Bronchial epithelial cell (primary cell): Measurements from ENCODE around the gene PTBP1. TPM values are rescaled to one million over a fixed set of nuclear protein-coding genes. Genes with fewer than 3 reads are reported as not detected.

ENCODE experiments used
- DNase-seq: peaks from one replicate; pipeline ENCODE4 v3.0.0-alpha.2; 2010; ENCODE audit warnings: low read depth
- FAIRE-seq: peaks from 2 replicates; lab custom pipeline; 2011; peaks lifted over from hg19 to GRCh38; lab: Jason Lieb, UNC
- H3K27me3 ChIP-seq: 2 replicates; pipeline ENCODE4 v1.5.1; 2011; ENCODE audit warnings: low read length; ENCODE audit not compliant: control insufficient read depth, insufficient read depth
- H3K36me3 ChIP-seq: 2 replicates; pipeline ENCODE4 v1.5.1; 2011; ENCODE audit warnings: low read length; ENCODE audit not compliant: control insufficient read depth, insufficient read depth
- H3K4me3 ChIP-seq: 2 replicates; pipeline ENCODE4 v1.5.1; 2011; ENCODE audit warnings: mild to moderate bottlenecking, low read depth, low read length, control low read depth
- total RNA-seq: library from RNA; depleted of rRNA; stranded (reverse); fragments of >200 nt; gene quantifications from 2 replicates; pipeline ENCODE4 v1.2.1, GENCODE V29; 2014
- TF ChIP-seq, protein P1 (sequence below): IDR thresholded peaks from 2 replicates; pipeline ENCODE4 v1.5.1; 2011; ENCODE audit warnings: mild to moderate bottlenecking, moderate library complexity, low read length, control low read depth, inconsistent platforms; ENCODE audit not compliant: insufficient read depth, severe bottlenecking

The PTBP1 gene
- total RNA-seq, 1 donor from 2014 or later: 99.0 TPM

DNA sequence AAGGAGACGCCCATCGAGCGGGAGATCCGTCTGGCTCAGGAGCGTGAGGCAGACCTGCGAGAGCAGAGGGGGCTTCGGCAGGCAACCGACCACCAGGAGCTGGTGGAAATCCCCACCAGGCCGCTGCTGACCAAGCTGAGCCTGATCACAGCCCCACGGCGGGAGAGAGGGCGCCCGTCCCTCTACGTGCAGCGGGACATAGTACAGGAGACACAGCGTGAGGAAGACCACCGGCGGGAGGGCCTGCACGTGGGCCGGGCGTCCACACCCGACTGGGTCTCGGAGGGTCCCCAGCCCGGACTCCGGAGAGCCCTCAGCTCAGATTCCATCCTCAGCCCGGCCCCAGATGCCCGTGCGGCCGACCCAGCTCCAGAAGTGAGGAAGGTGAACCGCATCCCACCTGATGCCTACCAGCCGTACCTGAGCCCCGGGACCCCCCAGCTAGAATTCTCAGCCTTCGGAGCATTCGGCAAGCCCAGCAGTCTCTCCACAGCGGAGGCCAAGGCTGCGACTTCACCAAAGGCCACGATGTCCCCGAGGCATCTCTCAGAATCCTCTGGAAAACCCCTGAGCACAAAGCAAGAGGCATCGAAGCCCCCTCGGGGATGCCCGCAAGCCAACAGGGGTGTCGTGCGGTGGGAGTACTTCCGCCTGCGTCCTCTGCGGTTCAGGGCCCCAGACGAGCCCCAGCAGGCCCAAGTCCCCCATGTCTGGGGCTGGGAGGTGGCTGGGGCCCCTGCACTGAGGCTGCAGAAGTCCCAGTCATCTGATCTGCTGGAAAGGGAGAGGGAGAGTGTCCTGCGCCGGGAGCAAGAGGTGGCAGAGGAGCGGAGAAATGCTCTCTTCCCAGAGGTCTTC is 39.2 kb upstream of the PTBP1 start:
- no peak overlapping the region for H3K4me3 ChIP-seq
- no peak for DNase-seq
- FAIRE-seq: no peak
- peaks cover 40% of the 10 kb centered on the region for H3K36me3 ChIP-seq
- TF ChIP-seq, protein P1, sequence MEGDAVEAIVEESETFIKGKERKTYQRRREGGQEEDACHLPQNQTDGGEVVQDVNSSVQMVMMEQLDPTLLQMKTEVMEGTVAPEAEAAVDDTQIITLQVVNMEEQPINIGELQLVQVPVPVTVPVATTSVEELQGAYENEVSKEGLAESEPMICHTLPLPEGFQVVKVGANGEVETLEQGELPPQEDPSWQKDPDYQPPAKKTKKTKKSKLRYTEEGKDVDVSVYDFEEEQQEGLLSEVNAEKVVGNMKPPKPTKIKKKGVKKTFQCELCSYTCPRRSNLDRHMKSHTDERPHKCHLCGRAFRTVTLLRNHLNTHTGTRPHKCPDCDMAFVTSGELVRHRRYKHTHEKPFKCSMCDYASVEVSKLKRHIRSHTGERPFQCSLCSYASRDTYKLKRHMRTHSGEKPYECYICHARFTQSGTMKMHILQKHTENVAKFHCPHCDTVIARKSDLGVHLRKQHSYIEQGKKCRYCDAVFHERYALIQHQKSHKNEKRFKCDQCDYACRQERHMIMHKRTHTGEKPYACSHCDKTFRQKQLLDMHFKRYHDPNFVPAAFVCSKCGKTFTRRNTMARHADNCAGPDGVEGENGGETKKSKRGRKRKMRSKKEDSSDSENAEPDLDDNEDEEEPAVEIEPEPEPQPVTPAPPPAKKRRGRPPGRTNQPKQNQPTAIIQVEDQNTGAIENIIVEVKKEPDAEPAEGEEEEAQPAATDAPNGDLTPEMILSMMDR: no peak
- no peaks in the 10 kb centered on the region for H3K27me3 ChIP-seq

DNA sequence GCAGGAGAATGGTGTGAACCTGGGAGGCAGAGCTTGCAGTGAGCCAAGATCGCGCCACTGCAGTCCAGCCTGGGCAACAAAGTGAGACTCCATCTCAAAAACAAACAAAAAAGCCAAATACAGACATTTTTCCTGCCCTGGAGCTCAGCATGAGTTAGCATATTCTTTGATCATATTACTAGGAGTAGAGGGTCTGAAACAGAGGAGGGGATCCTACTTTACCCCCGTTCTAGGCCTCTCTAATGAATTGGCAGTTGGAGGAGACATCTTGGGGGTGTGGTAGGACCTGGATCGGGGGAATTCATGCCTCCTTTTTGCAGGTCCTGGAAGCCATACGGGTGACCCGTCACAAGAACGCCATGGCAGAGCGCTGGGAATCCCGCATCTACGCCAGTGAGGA is 34.1 kb upstream of the PTBP1 start:
- no peak overlapping the region for H3K4me3 ChIP-seq
- H3K27me3 ChIP-seq: no peaks in the 10 kb centered on the region
- DNase-seq (no peak), FAIRE-seq (no peak)
- TF ChIP-seq, protein P1: no peak
- H3K36me3 ChIP-seq: peaks cover 26% of the 10 kb centered on the region

DNA sequence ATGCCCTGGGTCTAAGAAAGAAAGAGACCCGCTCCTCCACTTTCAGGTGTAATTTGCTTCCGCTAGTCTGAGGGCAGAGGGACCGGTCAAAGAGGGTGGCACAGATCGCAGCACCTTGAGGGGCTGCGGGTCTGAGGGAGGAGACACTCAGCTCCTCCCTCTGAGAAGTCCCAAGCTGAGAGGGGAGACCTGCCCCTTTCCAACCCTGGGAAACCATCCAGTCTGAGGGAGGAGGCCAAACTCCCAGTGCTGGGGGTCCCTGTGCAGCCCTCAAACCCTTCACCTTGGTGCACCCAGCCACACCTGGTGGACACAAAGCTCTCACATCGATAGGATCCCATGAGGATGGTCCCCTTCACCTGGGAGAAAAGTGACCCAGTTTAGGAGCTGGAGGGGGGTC is 33.4 kb upstream of the PTBP1 start:
- H3K27me3 ChIP-seq: no peaks in the 10 kb centered on the region
- DNase-seq: no peak
- TF ChIP-seq, protein P1: no peak
- peaks cover 21% of the 10 kb centered on the region for H3K36me3 ChIP-seq
- H3K4me3 ChIP-seq: no peak overlapping the region
- no peak for FAIRE-seq

DNA sequence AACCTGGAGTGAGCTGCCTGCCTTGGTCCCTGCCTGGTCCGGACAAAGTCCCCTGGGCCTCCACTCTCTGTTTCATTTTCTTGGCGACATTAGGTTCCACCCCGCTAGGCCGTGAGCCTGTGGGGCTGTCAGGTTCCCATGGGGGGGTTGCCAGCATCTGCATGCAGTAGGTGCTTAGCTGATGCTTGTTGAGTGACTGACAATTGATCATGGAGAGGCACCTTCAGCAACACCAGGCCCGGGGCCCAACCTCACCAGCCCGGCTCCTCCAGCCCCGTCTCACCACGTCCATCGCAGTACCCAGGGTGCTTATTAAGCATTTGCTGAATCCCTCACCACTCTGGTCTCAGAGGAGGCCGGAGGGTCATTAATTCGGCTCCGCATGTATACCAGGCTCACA is 33.0 kb upstream of the PTBP1 start:
- Histone ChIP-seq H3K36me3 (peaks cover 21% of the 10 kb centered on the region), H3K27me3 (no peaks in the 10 kb centered on the region), H3K4me3 (no peak overlapping the region)
- no peak for DNase-seq
- no peak for FAIRE-seq
- TF ChIP-seq, protein P1: no peak

DNA sequence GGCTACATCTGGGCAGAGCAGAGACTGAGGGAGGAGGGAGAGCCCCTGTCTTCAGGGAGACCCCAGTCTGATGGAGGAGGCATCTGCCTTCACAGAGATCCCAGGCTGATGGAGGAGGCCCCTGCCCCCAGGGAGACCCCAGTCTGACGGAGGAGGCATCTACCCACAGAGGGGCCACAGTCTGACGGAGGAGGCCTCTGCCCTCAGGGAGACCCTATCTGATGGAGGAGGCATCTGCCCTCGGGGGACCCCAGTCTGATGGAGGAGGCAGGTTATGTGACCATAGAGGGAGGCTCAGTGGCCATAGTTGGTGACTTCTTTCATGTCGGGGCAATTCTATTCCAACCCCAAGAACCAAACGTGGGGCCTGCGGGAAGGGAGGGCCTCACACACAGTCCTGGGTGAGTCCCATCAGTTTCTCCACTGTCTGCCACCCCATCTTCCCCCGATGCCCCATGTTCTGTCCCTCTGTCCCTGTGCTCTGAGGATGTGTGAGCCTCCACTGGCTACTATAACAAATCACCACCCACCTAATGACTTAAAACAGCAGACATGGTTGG is 32.0 kb upstream of the PTBP1 start:
- TF ChIP-seq, protein P1: no peak
- Histone ChIP-seq H3K27me3 (no peaks in the 10 kb centered on the region), H3K36me3 (peaks cover 15% of the 10 kb centered on the region), H3K4me3 (no peak overlapping the region)
- DNase-seq (no peak), FAIRE-seq (no peak)
